ENCODE data around the gene TGFBR3.

- TF ChIP-seq CTCF (IDR thresholded peaks at IDR 0.05) (no peak), POLR2A (IDR thresholded peaks at IDR 0.05) (no peak)
These were observed 4.7 kb downstream of the TGFBR3 start for GRCh38 chr1:91881280-91881679.
